ENCODE data around the gene SCN5A. TPM values are rescaled to one million over a fixed set of nuclear protein-coding genes. Genes with fewer than 3 reads are reported as not detected.

SCN5A gene
- total and polyA plus RNA-seq, 2 experiments from 2014 or later: 0.97 to 1.3 TPM

- no peak for DNase-seq (ENCODE audit: low spot score)
- Histone ChIP-seq H3K4me1 (ENCODE audit: insufficient read depth) (no peaks in the 10 kb centered on the region), H3K4me2 (no peak overlapping the region), H3K4me3 (no peak overlapping the region), H3K36me3 (replicated peaks; ENCODE audit: insufficient read depth, low read depth) (no peaks in the 10 kb centered on the region), H3K27me3 (no peaks in the 10 kb centered on the region), H2AFZ (no peak overlapping the region), H3K9me2 (replicated peaks; ENCODE audit: insufficient read depth) (no peaks in the 10 kb centered on the region), H3K27ac (no peak overlapping the region), H3K9me3 (ENCODE audit: low read depth) (no peaks in the 10 kb centered on the region), H3K79me2 (no peaks in the 10 kb centered on the region), H4K20me1 (ENCODE audit: insufficient read depth, poor library complexity, severe bottlenecking) (no peaks in the 10 kb centered on the region)
- TF ChIP-seq EZH2 (IDR thresholded peaks at IDR 0.05; ENCODE audit: borderline replicate concordance): no peak
- TF ChIP-seq EZH2phosphoT487 (IDR thresholded peaks at IDR 0.05; ENCODE audit: low read depth, severe bottlenecking, unreplicated experiment): no peak
- TF ChIP-seq CTCF (IDR thresholded peaks at IDR 0.05; ENCODE audit: poor library complexity): no peak
- 81% methylated on average over 12 of the region's 12 CpGs for WGBS (ENCODE audit: low lambda C conversion rate, missing lambda C conversion rate)
Measured at GRCh38 chr3:38579141-38579540, 70.3 kb downstream of the SCN5A start.

GRCh38 chr3:38578551-38578950 is 70.9 kb downstream of the SCN5A start:
- TF ChIP-seq EZH2 (IDR thresholded peaks at IDR 0.05; ENCODE audit: borderline replicate concordance) (no peak), EZH2phosphoT487 (IDR thresholded peaks at IDR 0.05; ENCODE audit: low read depth, severe bottlenecking, unreplicated experiment) (no peak), CTCF (IDR thresholded peaks at IDR 0.05; ENCODE audit: poor library complexity) (no peak)
- H3K4me1 ChIP-seq (ENCODE audit: insufficient read depth): no peaks in the 10 kb centered on the region
- DNase-seq (ENCODE audit: low spot score): no peak

DNA sequence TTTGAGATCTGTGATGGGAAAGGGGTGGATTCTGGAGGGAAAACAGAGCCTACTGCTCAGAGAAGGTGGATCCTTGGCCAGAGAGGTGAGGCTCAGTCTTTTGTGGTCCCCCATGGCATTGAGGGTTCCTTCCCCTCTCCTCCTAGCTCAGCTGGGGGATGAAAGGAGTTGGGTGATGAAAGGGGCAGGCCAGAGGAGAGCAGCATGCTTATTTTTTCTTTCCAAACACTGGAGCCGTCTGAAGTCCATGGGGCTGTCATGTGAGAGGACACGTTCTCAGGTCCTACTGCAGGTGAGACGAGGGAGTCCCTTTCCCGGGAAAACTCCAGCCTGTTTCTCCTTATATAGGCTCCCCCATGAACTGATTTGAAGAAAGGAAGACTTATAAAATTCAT is 71.4 kb downstream of the SCN5A start:
- Histone ChIP-seq H3K4me1 (ENCODE audit: insufficient read depth) (no peaks in the 10 kb centered on the region), H3K4me3 (no peak overlapping the region), H3K27ac (no peak overlapping the region), H3K27me3 (no peaks in the 10 kb centered on the region), H4K20me1 (ENCODE audit: insufficient read depth, poor library complexity, severe bottlenecking) (no peaks in the 10 kb centered on the region), H3K9me2 (replicated peaks; ENCODE audit: insufficient read depth) (no peaks in the 10 kb centered on the region), H3K9me3 (ENCODE audit: low read depth) (no peaks in the 10 kb centered on the region), H2AFZ (no peak overlapping the region), H3K79me2 (no peaks in the 10 kb centered on the region), H3K4me2 (no peak overlapping the region), H3K36me3 (replicated peaks; ENCODE audit: insufficient read depth, low read depth) (no peaks in the 10 kb centered on the region)
- WGBS (ENCODE audit: low lambda C conversion rate, missing lambda C conversion rate): 78% methylated on average over 4 of the region's 4 CpGs
- TF ChIP-seq EZH2 (IDR thresholded peaks at IDR 0.05; ENCODE audit: borderline replicate concordance): no peak
- TF ChIP-seq CTCF (IDR thresholded peaks at IDR 0.05; ENCODE audit: poor library complexity): no peak
- TF ChIP-seq EZH2phosphoT487 (IDR thresholded peaks at IDR 0.05; ENCODE audit: low read depth, severe bottlenecking, unreplicated experiment): no peak
- DNase-seq (ENCODE audit: low spot score): no peak

More at GRCh38 chr3:38578551-38578950, 70.9 kb downstream of the SCN5A start:
- no peaks in the 10 kb centered on the region for H4K20me1 ChIP-seq (ENCODE audit: insufficient read depth, poor library complexity, severe bottlenecking)
- no peaks in the 10 kb centered on the region for H3K79me2 ChIP-seq
- H3K36me3 ChIP-seq (replicated peaks; ENCODE audit: insufficient read depth, low read depth): no peaks in the 10 kb centered on the region
- no peak overlapping the region for H3K4me3 ChIP-seq
- H2AFZ ChIP-seq: no peak overlapping the region
- 94% methylated on average over 9 of the region's 9 CpGs for WGBS (ENCODE audit: low lambda C conversion rate, missing lambda C conversion rate)
- H3K9me3 ChIP-seq (ENCODE audit: low read depth): no peaks in the 10 kb centered on the region
- H3K9me2 ChIP-seq (replicated peaks; ENCODE audit: insufficient read depth): no peaks in the 10 kb centered on the region
- no peak overlapping the region for H3K27ac ChIP-seq
- H3K27me3 ChIP-seq: no peaks in the 10 kb centered on the region
- no peak overlapping the region for H3K4me2 ChIP-seq

All from hepatocyte (in vitro differentiated cells).